GM21526 (cell line): Measurements from ENCODE around the gene PRKX.
"Not testable (repeated sequence)": the region's sequence is repeated elsewhere in the genome, so short reads cannot be mapped to it uniquely, and the experiment has no call there.

Source experiments
- ATAC-seq: cut with Tn5 transposase; IDR thresholded peaks from one replicate; pipeline ENCODE4 v1.9.1; 2021; ENCODE audit warnings: moderate library complexity; ENCODE audit not compliant: unreplicated experiment, low FRiP score

The PRKX gene

GRCh38 chrX:3585719-3586118 lies 127.7 kb downstream of the PRKX start:
- no peak for ATAC-seq

GRCh38 chrX:3584415-3584996 lies 128.9 kb downstream of the PRKX start:
- ATAC-seq: no peak

- ATAC-seq: no peak
Observed at GRCh38 chrX:3582451-3582850, 131.0 kb downstream of the PRKX start.

- ATAC-seq: no peak
Observed at GRCh38 chrX:3581609-3582108, 131.8 kb downstream of the PRKX start.

GRCh38 chrX:3577551-3577950 lies 135.9 kb downstream of the PRKX start:
- ATAC-seq: no peak

GRCh38 chrX:3576886-3577501 lies 136.5 kb downstream of the PRKX start:
- no peak for ATAC-seq

GRCh38 chrX:3567686-3568085 lies 145.8 kb downstream of the PRKX start:
- no peak for ATAC-seq

GRCh38 chrX:3563451-3563850 lies 150.0 kb downstream of the PRKX start:
- ATAC-seq: no peak

- ATAC-seq: not testable (repeated sequence)
Observed at GRCh38 chrX:3560010-3560409, 153.4 kb downstream of the PRKX start.
